GM23338 (cell line): Measurements from ENCODE around the gene USP37.

Experiments used
- EZH2 ChIP-seq: fragments of 200-600 bp; sonication (generic); IDR thresholded peaks from one replicate; pipeline ENCODE4 v1.8.0; 2017; ENCODE audit warnings: antibody characterized with exemption, mild to moderate bottlenecking, low read depth; ENCODE audit not compliant: unreplicated experiment
- EZH2phosphoT487 ChIP-seq: fragments of 200-600 bp; sonication (generic); IDR thresholded peaks from one replicate; pipeline ENCODE4 v1.8.1; 2018; ENCODE audit warnings: antibody characterized with exemption; ENCODE audit not compliant: unreplicated experiment
- NANOG ChIP-seq: IDR thresholded peaks from 2 replicates; pipeline ENCODE4 v1.6.1; 2016; ENCODE audit warnings: antibody characterized with exemption, borderline replicate concordance
- POLR2AphosphoS5 ChIP-seq: IDR thresholded peaks from 2 replicates; pipeline ENCODE4 v1.6.1; 2016; ENCODE audit warnings: antibody characterized with exemption, low read depth
- ZNF331 ChIP-seq: fragments of 250-450 bp; sonication (Bioruptor Pico); IDR thresholded peaks from 2 replicates; pipeline ENCODE4 v1.5.0; 2020; ENCODE audit warnings: low read depth, mild to moderate bottlenecking, moderate library complexity
- TF ChIP-seq, protein P1 (sequence below), 2 experiments: fragments of 200-600 bp in 1 of 2; sonication (generic) in 1 of 2; conservative IDR thresholded peaks; 2 replicates each; pipeline versions ENCODE4 v1.5.1 to v1.6.1; 2016 to 2017; ENCODE audit warnings: antibody characterized with exemption in 2 of 2, low read depth in 2 of 2, mild to moderate bottlenecking in 2 of 2, moderate library complexity in 1 of 2
- TF ChIP-seq, protein P2 (sequence below): IDR thresholded peaks from one replicate; pipeline ENCODE4 v1.6.1; 2018; ENCODE audit warnings: antibody characterized with exemption; ENCODE audit not compliant: unreplicated experiment

- no peak for TF ChIP-seq EZH2
- TF ChIP-seq, protein P1, sequence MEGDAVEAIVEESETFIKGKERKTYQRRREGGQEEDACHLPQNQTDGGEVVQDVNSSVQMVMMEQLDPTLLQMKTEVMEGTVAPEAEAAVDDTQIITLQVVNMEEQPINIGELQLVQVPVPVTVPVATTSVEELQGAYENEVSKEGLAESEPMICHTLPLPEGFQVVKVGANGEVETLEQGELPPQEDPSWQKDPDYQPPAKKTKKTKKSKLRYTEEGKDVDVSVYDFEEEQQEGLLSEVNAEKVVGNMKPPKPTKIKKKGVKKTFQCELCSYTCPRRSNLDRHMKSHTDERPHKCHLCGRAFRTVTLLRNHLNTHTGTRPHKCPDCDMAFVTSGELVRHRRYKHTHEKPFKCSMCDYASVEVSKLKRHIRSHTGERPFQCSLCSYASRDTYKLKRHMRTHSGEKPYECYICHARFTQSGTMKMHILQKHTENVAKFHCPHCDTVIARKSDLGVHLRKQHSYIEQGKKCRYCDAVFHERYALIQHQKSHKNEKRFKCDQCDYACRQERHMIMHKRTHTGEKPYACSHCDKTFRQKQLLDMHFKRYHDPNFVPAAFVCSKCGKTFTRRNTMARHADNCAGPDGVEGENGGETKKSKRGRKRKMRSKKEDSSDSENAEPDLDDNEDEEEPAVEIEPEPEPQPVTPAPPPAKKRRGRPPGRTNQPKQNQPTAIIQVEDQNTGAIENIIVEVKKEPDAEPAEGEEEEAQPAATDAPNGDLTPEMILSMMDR (conservative IDR thresholded peaks at IDR 0.05; ENCODE audit: low read depth in 2 of 2) = no peak
- no peak for TF ChIP-seq NANOG
- no peak for TF ChIP-seq ZNF331
- TF ChIP-seq, protein P2, sequence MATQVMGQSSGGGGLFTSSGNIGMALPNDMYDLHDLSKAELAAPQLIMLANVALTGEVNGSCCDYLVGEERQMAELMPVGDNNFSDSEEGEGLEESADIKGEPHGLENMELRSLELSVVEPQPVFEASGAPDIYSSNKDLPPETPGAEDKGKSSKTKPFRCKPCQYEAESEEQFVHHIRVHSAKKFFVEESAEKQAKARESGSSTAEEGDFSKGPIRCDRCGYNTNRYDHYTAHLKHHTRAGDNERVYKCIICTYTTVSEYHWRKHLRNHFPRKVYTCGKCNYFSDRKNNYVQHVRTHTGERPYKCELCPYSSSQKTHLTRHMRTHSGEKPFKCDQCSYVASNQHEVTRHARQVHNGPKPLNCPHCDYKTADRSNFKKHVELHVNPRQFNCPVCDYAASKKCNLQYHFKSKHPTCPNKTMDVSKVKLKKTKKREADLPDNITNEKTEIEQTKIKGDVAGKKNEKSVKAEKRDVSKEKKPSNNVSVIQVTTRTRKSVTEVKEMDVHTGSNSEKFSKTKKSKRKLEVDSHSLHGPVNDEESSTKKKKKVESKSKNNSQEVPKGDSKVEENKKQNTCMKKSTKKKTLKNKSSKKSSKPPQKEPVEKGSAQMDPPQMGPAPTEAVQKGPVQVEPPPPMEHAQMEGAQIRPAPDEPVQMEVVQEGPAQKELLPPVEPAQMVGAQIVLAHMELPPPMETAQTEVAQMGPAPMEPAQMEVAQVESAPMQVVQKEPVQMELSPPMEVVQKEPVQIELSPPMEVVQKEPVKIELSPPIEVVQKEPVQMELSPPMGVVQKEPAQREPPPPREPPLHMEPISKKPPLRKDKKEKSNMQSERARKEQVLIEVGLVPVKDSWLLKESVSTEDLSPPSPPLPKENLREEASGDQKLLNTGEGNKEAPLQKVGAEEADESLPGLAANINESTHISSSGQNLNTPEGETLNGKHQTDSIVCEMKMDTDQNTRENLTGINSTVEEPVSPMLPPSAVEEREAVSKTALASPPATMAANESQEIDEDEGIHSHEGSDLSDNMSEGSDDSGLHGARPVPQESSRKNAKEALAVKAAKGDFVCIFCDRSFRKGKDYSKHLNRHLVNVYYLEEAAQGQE = no peak
- TF ChIP-seq EZH2phosphoT487 = no peak
- TF ChIP-seq POLR2AphosphoS5 = no peak
Observed at GRCh38 chr2:218505754-218506371, 62.3 kb downstream of the USP37 start.
